Left renal pelvis (tissue), 4 donors: ENCODE measurements around the gene METTL2B. TPM values are rescaled to one million over a fixed set of nuclear protein-coding genes. Genes with fewer than 3 reads are reported as not detected.
A peak's percentile ranks its signal among the peaks of the same experiment; 100 is the strongest.

Experiments
- DNase-seq, 4 donors: peaks; one replicate each; pipeline ENCODE4 v3.0.0-alpha.2; 2013; ENCODE audit warnings: low read depth in 4 of 4, low spot score in 3 of 4
- polyA plus RNA-seq, 4 donors: library from polyadenylated mRNA; unstranded; fragments of 120-200 nt; gene quantifications; one replicate each; pipeline ENCODE4 v1.2.1, GENCODE V29; 2013; ENCODE audit not compliant: insufficient read length in 4 of 4

METTL2B gene, protein sequence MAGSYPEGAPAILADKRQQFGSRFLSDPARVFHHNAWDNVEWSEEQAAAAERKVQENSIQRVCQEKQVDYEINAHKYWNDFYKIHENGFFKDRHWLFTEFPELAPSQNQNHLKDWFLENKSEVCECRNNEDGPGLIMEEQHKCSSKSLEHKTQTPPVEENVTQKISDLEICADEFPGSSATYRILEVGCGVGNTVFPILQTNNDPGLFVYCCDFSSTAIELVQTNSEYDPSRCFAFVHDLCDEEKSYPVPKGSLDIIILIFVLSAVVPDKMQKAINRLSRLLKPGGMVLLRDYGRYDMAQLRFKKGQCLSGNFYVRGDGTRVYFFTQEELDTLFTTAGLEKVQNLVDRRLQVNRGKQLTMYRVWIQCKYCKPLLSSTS
- 10 to 100 TPM; 23.4 to 31.7 (median 28.4) TPM for polyA plus RNA-seq

GRCh38 chr7:128476402-128477335, at the start of gene METTL2B:
TSS of gene METTL2B (plus strand) at chr7:128476748. CDS start at chr7:128476766, 18 bp downstream.
- peak in 3 of 4 donors; percentile 68 to 81 (median 76) for DNase-seq

DNA sequence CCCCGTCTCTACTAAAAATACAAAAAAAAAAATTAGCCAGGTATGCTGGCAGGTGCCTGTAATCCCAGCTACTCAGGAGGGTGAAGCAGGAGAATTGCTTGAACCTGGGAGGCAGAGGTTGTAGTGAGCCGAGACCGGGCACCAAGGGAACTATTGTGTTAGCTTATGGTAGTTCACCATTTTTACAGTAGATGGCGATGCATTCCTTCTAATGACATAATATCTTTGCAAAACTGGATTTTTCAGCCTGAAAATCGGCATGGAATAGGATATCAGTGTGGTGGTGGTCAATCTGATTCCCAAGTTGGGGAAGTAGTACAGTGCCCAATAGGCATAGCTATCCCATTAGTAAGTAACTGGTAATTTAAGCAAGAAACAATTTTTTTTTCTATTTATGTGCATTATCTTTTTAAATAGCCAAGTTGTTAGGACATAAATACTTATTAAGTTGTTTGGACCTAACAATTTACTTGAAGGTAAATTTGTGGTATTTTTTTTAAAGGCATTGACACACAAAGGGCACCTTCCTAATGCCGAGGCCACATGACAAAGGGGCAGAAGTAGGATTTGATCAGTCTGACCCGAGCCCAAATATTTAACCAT, 49.2 kb upstream of the METTL2B start:
- no peak for DNase-seq

- no peak for DNase-seq
These were observed 46.3 kb upstream of the METTL2B start for GRCh38 chr7:128430207-128430606.

DNA sequence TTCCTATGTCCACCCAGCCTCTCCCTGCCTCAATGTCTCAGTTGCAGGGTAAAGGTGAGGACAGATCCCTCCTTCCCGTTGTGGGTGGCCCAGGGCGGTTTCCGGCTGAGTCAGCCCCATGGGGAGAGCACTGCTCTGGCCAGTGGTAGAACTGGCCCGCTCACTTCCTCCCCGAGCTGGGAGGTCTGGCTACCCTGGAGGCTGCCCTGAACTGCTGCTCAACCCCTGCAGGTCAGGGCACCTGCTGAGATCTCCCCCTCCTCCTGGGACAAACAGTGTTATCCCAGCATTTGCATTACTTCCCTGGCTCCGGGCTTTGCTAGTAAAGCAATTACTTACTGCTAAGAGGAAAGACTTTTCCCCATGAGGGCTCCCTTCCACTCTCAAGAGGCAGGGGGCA, 45.3 kb upstream of the METTL2B start:
- no peak for DNase-seq

DNA sequence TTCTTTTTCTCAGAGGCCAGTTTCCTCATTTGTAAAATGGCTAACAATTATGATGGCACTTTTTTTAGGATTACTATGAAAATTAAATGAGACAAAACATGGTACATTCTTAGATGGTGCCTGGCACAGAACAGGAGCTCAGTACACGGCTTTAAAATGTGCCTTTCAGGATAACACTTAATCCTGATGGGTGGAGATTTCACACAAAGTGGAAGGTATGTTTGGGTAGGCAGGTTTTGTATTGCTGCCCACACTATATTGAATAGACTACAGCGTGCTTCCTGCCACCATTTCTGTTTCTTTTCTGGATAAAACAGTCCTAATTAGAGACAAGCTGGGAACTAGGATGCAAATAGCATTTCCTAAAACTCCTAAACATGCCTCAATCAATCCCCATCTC, 44.8 kb upstream of the METTL2B start:
- no peak for DNase-seq

- no peak for DNase-seq
These were observed 41.9 kb upstream of the METTL2B start for GRCh38 chr7:128434413-128435326.

DNA sequence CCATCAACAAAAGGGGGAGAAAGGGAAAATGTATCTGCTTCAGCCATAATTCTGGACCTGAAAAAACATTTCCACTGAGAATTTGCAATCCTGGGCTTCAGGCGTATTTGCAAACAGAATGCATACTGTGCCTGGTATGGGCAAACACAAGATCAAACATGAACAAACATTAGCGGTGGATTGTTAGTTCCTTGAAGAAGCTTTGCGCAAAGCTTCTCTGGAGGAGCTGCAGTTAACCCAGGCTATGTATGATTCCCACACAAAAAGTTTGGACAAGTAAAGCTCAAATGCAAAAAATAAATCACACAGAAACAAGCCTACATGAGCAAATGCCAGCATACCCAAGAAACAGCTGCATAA, 41.2 kb upstream of the METTL2B start:
- no peak for DNase-seq

DNA sequence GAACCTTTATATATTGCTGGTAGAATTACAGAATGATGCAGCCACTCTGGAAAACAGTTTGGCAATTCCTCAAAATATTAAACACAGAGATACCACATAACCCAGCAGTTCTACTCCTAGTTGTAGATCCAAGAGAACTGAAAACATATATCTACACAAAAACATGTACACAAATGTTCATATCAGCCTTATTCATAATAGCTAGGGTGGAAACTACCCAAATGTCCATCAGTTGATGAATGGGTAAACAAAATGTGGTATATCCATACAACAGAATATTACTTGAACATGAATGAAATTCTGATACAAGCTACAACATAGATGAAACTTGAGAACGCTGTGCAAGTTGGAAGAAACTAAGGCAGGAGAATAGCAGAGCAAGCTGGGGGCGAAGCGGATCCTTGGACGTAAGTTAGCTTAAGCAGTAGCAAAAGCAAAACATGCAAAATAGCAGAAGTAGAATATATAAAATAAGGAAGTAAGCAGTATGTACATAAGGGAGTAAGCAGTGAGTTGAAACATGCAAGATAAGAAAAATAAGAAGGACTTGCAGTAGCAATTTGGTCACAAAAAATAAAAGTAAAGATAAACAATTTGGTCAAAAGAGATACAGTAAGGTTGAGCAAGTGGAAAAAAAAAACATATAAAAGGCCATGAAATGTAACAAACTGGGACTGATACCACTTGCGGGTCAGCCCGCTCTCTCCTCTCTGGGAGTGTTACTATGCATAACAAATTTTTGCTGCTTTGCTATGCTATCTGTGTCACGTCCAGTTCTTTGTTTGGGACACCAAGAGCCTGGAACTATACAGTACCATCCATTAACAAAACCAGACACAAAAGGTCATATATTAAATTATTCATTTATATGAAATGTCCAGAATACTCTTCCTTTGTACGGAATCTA, 38.9 kb upstream of the METTL2B start:
- no peak for DNase-seq

GRCh38 chr7:128442356-128442755, 34.2 kb upstream of the METTL2B start:
- DNase-seq: no peak

DNA sequence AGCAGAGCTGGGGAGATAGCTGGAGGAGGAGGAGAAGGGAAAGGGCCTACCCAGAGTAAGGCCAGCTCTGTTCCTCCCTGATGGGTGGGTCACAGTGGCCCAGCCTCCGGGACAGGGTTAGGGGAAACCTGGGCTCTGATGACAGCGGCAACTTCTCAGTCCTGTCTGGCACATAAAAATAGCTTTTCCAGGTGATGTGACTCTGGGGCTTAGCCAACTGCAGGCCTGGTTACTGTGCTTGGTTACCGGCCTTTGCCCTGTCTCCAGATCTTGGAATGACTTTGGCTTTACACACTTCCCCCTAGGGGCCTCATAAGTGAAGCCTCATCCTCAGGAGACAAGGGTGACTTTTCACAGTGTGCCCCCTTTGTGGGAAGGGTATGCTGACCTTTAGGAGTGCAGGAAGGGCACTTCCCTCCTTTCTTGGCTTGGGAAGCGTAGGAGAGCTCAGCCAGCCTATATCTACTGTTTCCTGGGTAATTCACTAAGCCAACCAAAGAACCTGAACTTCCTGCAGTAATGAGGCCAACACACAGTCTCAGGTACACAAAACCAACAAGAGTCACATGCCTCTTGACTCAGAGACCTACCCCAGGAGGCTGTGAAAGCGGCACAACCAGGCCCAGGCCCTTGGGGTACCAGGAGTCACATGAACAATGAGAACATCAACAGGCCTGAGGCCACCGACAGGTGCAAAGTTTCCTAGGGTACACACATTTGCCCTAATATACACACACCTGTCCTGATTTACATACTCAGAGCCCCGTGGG, 32.5 kb upstream of the METTL2B start:
- DNase-seq: no peak

GRCh38 chr7:128446306-128446705, 30.2 kb upstream of the METTL2B start:
- DNase-seq: no peak

DNA sequence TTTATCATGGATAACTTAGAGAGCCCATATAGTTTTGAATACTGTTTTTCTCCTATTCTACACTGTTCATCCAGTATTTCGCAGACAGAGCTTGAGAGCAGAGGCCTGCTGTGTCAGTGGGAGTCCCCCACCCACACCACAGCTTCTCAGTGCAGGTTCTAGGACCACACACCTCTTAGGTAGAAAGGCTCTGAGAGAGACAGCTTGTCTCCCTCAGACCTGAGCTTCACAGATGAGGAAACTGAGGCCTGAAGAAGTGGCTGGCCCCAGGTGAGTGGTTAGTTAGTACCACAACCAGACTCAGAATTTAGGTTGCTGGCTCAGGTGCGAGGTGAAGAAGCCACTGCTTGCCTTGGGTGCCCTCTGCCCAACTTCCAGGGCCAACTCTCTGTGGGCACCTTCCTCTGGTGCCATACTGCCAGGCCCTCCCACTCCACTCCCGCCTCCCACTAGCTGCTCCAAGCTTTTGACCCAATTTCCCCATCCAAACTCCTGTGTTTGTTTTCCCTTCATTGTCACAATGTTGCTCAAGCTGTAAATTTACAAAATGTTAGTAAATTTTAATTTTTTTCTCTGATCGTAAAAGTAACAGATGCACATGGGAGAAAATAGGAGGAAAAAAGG, 28.5 kb upstream of the METTL2B start:
- no peak for DNase-seq

DNA sequence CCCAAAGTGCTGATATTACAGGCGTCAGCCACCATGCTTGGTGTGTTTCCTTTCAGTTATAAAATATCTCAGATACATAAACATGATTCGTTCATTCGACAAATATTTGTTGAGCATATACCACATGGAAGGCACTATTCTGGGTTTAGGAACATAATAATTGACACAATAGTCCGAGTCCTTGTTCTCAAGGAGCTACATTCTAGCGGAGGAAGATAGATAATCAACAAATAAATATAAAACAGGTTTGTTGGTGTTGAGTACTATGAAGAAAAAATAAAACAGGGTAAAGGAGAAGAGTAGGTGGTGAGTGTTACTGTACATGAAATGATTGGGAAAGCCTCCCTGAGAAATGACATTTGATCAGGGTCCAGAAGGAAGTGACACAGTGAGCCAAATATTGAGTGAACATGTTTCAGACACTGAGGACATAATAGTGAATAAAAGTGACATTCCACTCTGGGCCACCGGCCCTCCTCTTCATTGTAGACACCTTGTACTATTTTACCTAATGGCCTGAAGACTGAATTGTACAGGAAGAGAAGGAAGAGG, 27.7 kb upstream of the METTL2B start:
- no peak for DNase-seq

DNA sequence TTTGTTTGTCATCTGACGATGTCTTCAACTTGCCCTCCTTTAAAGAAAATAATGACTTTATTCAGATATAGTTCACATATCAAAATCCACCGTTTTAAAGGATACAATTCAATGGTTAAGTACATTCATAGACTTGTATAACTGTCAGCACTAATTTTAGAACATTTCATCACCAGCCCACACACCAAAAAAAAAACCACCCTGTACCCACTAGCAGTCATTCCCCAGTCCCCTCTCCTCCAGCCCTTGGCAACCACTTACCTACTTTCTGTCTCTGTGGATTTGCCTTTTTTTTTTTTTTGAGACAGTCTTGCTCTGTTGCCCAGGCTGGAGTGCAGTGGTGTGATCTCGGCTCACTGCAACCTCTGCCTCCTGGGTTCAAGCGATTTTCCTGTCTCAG, 26.1 kb upstream of the METTL2B start:
- no peak for DNase-seq

- DNase-seq: no peak
These were observed 25.6 kb upstream of the METTL2B start for GRCh38 chr7:128450913-128451312.

- no peak for DNase-seq
These were observed 24.0 kb upstream of the METTL2B start for GRCh38 chr7:128452552-128452951.
